GM18499 (cell line): ENCODE measurements around the gene ATOH8.

Experiments used
- ATAC-seq: cut with Tn5 transposase; IDR thresholded peaks from one replicate; pipeline ENCODE4 v1.9.1; 2021; ENCODE audit warnings: moderate number of reproducible peaks; ENCODE audit not compliant: insufficient read depth, unreplicated experiment

The ATOH8 gene

DNA sequence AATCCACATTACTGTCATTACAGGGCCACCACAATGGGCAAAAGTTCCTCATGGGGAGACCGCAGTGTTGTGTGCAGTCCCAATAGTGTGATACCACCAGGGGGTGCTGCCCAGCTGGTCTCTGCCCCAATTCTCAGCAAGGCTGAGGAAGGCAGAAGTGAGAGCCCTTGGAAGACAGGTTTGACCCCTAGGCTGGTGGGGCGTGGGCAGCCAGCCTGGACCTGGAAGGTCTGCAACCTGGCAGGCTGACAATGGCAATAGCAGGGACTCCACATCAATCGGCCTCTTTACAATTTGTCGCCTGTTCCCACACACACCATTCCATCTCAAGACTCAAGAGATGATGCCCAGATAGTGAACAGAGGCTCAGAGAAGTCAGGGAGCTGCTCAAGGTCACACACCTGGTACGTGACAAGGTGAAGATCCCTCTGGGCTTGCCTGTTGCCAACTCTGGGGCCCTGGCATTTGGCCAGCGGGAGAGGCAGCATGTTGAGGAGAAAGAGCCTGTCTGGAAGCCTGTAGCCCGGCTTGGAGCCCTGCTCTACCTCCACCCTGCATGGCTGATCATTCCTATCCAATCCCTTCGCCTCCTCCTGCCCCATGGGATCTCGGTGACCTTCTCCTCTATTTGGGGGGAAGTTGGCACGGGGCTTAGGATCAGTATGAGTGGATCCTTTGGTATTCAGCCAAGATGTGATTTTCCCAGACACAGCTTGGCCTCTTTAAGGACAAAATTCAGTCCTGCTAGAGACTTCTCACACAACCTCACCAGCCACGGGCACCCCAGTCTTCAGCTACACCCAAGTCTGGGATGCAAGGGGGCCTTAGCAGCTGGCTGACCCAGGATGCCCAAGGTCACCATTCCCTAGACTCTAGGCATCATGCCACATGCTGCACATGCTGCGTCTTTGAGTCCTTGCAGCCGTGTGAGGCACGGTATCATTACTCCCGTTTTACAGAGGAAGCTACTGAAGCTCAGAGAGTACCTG is 2.9 kb upstream of the ATOH8 start:
- no peak for ATAC-seq

GRCh38 chr2:85751627-85752026 is 2.2 kb upstream of the ATOH8 start:
- ATAC-seq = no peak

DNA sequence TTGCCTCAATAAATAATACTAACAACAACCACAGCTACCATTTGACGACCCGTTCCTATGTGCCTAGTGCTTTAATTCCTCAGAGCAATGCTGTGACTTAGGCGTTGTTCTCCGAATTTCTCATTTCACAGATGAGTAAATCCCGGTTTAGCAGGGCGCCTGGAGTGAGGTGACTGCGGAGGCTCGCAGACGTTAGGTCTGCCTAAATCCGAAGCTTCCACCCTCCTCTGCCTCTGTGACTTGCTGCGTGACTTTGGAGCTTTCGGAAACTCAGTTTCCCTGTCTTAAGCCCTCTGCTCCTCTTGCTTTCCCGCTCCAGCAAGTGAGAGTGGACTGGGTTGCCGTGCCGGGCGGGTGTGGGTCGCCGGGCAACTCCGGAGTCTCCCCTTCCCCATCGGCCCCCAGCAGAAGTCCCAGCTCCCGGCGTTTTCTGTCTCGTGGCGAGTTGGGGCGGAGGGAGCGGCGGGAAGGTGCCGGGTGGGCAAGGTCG is 711 bp upstream of the ATOH8 start:
- ATAC-seq = no peak

GRCh38 chr2:85754313-85755095 is 713 bp downstream of the ATOH8 start:
- ATAC-seq = no peak

GRCh38 chr2:85755122-85756027 is 1.6 kb downstream of the ATOH8 start:
- ATAC-seq = no peak

DNA sequence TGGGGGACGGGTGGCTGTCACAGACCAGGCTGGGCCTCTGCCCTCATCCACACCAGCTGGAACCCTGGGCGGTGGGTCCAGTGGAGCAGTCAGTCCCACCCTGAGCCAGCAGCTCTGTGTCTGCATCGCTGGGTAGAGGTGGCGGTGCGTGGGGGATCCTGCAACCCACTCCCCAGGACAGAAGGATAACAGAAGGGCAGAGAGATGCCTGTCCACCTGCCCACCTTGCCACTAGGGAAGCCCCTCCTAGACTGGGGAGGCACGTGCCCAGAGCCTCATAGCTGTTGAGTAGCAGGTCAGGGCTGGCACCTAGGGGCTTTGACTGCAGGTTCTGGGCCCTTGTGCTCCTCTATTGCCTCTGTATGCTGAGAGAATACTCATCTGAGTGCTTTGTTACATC is 2.4 kb downstream of the ATOH8 start:
- no peak for ATAC-seq

GRCh38 chr2:85756822-85757435 is 3.1 kb downstream of the ATOH8 start:
- no peak for ATAC-seq

DNA sequence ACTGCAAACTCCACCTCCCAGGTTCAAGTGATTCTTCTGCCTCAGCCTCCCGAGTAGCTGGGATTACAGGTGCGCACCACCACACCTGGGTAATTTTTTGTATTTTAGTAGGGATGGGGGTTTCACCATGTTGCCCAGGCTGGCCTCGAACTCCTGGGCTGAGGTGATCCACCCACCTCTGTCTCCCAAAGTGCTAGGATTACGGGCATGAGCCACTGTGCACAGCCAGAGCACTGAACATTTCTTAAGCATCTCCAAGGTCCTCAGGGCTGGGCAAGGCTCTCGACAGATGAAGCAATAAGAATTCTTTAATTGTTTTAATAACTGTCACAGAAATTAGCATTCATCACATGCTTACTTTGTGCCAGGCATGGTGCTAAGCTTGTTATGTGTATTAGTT is 4.1 kb downstream of the ATOH8 start:
- no peak for ATAC-seq

DNA sequence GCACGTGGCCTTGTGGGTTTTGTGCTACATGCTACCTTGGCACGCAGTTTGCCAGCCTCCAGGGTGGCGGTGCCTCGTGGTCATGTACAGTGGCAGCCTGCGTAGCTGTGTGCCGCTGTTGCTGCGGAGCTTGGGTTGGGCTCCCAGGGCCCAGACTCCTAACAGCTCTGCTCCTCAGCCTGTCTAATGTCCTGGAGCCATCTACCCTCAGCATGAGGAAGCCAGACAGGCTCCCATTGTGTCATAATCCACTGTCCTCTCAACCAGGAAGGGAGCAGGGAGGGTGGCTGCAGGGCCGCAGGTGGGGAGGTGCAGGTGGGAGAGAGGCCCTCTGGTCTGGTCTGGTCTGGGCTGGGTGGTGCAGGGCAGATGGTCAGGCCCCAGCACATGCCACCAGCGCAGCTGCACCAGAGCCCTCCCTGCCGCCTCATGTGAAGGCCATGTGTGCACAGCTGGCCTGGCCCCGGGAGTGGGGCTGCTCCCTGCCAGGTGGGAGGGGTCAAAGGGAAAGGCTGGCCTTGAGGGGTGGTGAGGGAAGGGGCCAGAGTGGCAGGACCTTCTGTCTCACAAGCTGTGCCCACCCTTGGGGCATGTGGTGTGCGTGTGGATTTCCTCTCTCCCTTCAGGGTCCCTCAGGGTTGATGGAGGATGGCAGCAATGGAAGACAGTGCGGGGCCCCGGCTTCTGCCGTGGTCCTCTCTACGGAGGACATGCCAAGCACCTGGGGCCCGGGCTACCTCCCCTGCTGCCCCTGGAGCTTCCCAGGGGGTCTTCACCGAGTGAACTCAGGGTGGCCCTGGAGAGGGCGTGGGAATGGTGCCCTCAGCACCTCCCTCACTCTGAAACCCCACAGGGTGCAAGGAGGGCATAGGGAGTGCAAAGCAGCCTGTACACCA is 4.8 kb downstream of the ATOH8 start:
- no peak for ATAC-seq

GRCh38 chr2:85759257-85759613 is 5.4 kb downstream of the ATOH8 start:
- no peak for ATAC-seq

DNA sequence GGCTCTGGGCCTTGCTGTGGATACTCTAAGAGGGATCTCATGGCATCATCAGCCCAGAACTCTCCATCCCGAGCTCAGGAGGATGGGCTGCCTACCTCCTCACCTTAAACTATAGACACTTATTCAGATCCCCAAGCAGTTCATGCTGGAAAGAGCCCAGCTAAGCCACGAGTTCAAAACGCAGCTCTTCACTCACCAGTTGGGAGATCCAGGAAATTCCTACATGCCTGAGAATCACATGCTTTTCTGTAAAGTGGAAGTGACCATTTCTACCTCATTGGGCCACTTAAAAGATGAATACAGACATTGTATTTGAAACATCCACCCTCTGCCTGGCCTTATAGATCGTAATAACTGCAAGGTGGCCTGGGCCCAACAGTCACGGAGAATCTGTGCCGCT is 6.6 kb downstream of the ATOH8 start:
- no peak for ATAC-seq

DNA sequence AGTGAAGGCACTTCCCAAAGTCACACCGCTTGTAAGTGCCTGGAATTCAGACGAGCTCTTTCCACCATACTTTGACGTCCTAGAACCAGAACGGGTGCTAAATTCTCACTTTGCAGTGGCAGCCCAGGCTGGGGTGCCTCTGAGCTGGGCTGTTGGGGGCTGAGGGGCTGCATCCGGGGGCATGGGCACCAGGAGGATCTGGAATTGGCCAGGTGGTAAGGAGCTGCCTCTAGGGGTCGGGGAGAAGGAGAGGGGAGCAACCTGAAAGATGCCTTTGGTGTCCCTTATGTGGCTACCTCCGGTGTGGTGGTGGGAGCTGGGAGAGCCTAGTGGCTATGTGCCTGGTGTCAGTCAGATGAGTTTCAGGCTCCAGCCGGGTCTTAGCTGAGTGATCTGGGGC is 7.1 kb downstream of the ATOH8 start:
- ATAC-seq = no peak

- no peak for ATAC-seq
Observed at GRCh38 chr2:85761512-85761944, 7.7 kb downstream of the ATOH8 start.

GRCh38 chr2:85761946-85762345 is 8.2 kb downstream of the ATOH8 start:
- ATAC-seq = no peak

DNA sequence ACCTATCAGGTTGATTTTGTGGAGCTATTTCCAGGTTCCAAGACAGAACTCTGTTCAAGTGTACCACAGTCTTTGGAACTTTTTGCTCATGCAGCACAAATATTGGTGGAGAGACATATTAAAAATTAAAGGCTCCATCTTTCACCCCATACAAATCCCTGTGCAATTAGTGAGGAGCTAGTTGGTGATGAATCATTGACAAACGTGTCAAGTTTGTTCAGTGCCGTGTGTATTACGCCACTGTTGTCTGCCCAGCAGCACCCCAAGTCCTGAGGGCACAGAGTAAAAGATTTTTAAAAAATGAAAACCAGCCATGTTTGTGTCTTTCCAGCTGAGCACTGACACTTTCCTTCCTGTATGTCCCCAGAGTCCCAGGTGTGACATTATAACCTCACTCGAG is 9.3 kb downstream of the ATOH8 start:
- ATAC-seq = no peak

GRCh38 chr2:85763831-85764230 is 10.0 kb downstream of the ATOH8 start:
- ATAC-seq = no peak

DNA sequence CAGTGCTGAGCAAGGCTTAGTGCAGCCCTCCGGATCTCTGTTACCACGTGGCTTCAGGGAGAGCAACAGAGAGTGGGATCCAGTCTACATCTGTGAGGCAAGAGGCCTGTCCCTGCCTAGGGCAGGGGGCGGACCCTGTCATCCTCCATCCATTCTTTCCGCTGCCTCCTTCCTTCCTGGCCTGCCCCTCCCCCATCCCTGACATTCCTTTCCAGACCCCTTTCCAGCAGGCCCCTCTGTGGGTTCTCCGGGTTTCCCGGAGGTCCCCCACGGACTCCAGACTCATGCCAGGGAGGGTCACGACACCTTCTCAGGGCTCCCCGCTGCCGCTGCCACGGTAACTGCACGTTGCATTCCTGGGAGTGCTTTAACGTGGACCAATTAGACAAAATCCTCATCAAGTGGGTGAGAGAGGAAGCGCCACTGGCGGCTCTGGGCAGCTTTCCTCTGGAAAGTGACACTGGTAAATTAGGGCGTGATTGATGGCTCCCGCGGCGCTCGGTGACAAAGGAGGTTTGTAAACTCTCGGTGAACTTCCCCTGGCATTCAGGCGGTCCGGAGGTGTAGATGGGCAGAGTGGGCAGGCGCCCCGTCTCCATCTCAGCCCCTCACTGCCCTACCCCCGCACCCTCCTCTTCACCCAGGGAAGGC is 11.4 kb downstream of the ATOH8 start:
- no peak for ATAC-seq

DNA sequence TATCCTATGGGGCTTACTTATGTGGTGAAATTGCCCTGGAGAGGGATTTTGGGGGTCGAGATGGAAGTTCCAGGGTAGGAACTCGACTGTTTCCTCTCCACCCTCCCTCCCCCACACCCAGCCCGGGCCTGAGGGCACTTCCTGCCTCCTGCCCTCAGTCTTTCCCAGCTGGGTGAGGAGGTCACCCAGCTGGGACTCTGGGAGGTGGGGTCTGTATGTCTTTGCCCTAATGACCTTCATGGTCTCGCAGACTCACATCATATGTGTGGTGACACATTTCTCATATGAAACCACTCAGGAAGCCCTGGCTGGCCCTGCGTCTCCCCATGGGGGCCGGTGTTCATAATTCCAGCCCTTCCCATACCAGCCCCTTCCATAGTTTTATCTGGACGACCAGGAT is 12.4 kb downstream of the ATOH8 start:
- ATAC-seq = no peak
